ENCODE data around the gene REP15.

The REP15 gene

GRCh38 chr12:27695556-27696292, 523 bp upstream of the REP15 start:
- TF ChIP-seq CTCF (conservative IDR thresholded peaks at IDR 0.05; ENCODE audit: low read depth, low read length): no peak
- no peaks in the 10 kb centered on the region for H3K4me1 ChIP-seq (ENCODE audit: low read depth, poor library complexity, severe bottlenecking)
- no peak overlapping the region for H3K27ac ChIP-seq
- no peaks in the 10 kb centered on the region for H4K20me1 ChIP-seq (ENCODE audit: insufficient read depth)
- H3K4me3 ChIP-seq (IDR thresholded peaks at IDR 0.05; ENCODE audit: insufficient read depth, low read depth, low read length): no peak overlapping the region
- H3K9ac ChIP-seq: no peak overlapping the region
- no peak overlapping the region for H3K4me2 ChIP-seq
- no peaks in the 10 kb centered on the region for H3K79me2 ChIP-seq (ENCODE audit: insufficient read depth, low read depth)
- H3K36me3 ChIP-seq (ENCODE audit: insufficient read depth): no peaks in the 10 kb centered on the region
- no peaks in the 10 kb centered on the region for H3K27me3 ChIP-seq (ENCODE audit: insufficient read depth, low read depth)
- H2AFZ ChIP-seq (ENCODE audit: low read depth): no peak overlapping the region

- Histone ChIP-seq H3K9ac (no peak overlapping the region), H3K36me3 (ENCODE audit: insufficient read depth) (no peaks in the 10 kb centered on the region), H3K4me1 (ENCODE audit: low read depth, poor library complexity, severe bottlenecking) (no peaks in the 10 kb centered on the region), H4K20me1 (ENCODE audit: insufficient read depth) (no peaks in the 10 kb centered on the region), H3K79me2 (ENCODE audit: insufficient read depth, low read depth) (no peaks in the 10 kb centered on the region), H3K27ac (no peak overlapping the region), H3K27me3 (ENCODE audit: insufficient read depth, low read depth) (no peaks in the 10 kb centered on the region), H3K4me2 (no peak overlapping the region), H2AFZ (ENCODE audit: low read depth) (no peak overlapping the region), H3K4me3 (IDR thresholded peaks at IDR 0.05; ENCODE audit: insufficient read depth, low read depth, low read length) (no peak overlapping the region)
- TF ChIP-seq CTCF (conservative IDR thresholded peaks at IDR 0.05; ENCODE audit: low read depth, low read length): no peak
Measured at GRCh38 chr12:27696864-27697564, 767 bp downstream of the REP15 start.

- H4K20me1 ChIP-seq (ENCODE audit: insufficient read depth): no peaks in the 10 kb centered on the region
- no peaks in the 10 kb centered on the region for H3K79me2 ChIP-seq (ENCODE audit: insufficient read depth, low read depth)
- H3K36me3 ChIP-seq (ENCODE audit: insufficient read depth): no peaks in the 10 kb centered on the region
- H3K27ac ChIP-seq: no peak overlapping the region
- H3K4me3 ChIP-seq (IDR thresholded peaks at IDR 0.05; ENCODE audit: insufficient read depth, low read depth, low read length): no peak overlapping the region
- peak; percentile 80 for TF ChIP-seq CTCF (conservative IDR thresholded peaks at IDR 0.05; ENCODE audit: low read depth, low read length)
- no peak overlapping the region for H3K9ac ChIP-seq
- H3K4me1 ChIP-seq (ENCODE audit: low read depth, poor library complexity, severe bottlenecking): peaks cover 9% of the 10 kb centered on the region
- H3K4me2 ChIP-seq: no peak overlapping the region
- H2AFZ ChIP-seq (ENCODE audit: low read depth): no peak overlapping the region
- H3K27me3 ChIP-seq (ENCODE audit: insufficient read depth, low read depth): no peaks in the 10 kb centered on the region
Measured at GRCh38 chr12:27703720-27704452, 7.6 kb downstream of the REP15 start.

GRCh38 chr12:27705263-27705662, 9.0 kb downstream of the REP15 start:
- H3K4me3 ChIP-seq (IDR thresholded peaks at IDR 0.05; ENCODE audit: insufficient read depth, low read depth, low read length): no peak overlapping the region
- H3K36me3 ChIP-seq (ENCODE audit: insufficient read depth): no peaks in the 10 kb centered on the region
- H3K79me2 ChIP-seq (ENCODE audit: insufficient read depth, low read depth): no peaks in the 10 kb centered on the region
- TF ChIP-seq CTCF (conservative IDR thresholded peaks at IDR 0.05; ENCODE audit: low read depth, low read length): no peak
- no peak overlapping the region for H2AFZ ChIP-seq (ENCODE audit: low read depth)
- no peaks in the 10 kb centered on the region for H3K27me3 ChIP-seq (ENCODE audit: insufficient read depth, low read depth)
- no peaks in the 10 kb centered on the region for H4K20me1 ChIP-seq (ENCODE audit: insufficient read depth)
- H3K27ac ChIP-seq: no peak overlapping the region
- no peak overlapping the region for H3K9ac ChIP-seq
- H3K4me1 ChIP-seq (ENCODE audit: low read depth, poor library complexity, severe bottlenecking): peaks cover 12% of the 10 kb centered on the region
- no peak overlapping the region for H3K4me2 ChIP-seq

Data from KMS-11 (cell line).